Epithelial cell of proximal tubule (primary cell): ENCODE measurements around the gene HMOX2. TPM values are rescaled to one million over a fixed set of nuclear protein-coding genes. Genes with fewer than 3 reads are reported as not detected.

Experiments used
- DNase-seq: peaks from one replicate; pipeline ENCODE4 v3.0.0-alpha.2; 2011; ENCODE audit warnings: low read depth
- H3K4me3 ChIP-seq: 2 replicates; pipeline ENCODE4 v1.5.1; 2011; ENCODE audit warnings: low read depth, mild to moderate bottlenecking, low read length
- total RNA-seq: library from RNA; depleted of rRNA; stranded (reverse); fragments of >200 nt; gene quantifications from 2 replicates; pipeline ENCODE4 v1.2.3, GENCODE V29; 2015
- TF ChIP-seq, protein P1 (sequence below): conservative IDR thresholded peaks from 2 replicates; pipeline ENCODE4 v1.5.1; 2012; ENCODE audit warnings: low read depth, mild to moderate bottlenecking, low read length

The HMOX2 gene
- total RNA-seq, 1 donor from 2014 or later = 75.9 TPM

DNA sequence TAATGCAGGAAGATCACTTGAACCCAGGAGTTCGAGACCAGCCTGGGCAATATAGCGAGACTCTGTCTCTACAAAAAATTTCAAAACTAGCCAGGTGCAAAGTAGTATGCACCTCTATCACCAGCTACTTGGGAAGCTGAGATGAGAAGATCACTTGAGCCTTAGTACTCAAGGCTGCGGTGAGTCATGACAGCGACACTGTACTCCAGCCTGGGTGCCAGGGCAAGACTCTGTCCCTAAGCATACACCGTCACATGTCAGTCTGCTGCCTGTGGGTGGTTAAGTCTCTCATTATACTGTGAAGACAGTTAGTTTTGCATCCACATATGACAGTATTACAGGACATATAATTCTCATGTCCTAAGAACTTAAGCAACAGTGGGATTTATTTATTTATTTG is 23.5 kb upstream of the HMOX2 start:
- no peak overlapping the region for H3K4me3 ChIP-seq
- no peak for DNase-seq
- TF ChIP-seq, protein P1, sequence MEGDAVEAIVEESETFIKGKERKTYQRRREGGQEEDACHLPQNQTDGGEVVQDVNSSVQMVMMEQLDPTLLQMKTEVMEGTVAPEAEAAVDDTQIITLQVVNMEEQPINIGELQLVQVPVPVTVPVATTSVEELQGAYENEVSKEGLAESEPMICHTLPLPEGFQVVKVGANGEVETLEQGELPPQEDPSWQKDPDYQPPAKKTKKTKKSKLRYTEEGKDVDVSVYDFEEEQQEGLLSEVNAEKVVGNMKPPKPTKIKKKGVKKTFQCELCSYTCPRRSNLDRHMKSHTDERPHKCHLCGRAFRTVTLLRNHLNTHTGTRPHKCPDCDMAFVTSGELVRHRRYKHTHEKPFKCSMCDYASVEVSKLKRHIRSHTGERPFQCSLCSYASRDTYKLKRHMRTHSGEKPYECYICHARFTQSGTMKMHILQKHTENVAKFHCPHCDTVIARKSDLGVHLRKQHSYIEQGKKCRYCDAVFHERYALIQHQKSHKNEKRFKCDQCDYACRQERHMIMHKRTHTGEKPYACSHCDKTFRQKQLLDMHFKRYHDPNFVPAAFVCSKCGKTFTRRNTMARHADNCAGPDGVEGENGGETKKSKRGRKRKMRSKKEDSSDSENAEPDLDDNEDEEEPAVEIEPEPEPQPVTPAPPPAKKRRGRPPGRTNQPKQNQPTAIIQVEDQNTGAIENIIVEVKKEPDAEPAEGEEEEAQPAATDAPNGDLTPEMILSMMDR = no peak

DNA sequence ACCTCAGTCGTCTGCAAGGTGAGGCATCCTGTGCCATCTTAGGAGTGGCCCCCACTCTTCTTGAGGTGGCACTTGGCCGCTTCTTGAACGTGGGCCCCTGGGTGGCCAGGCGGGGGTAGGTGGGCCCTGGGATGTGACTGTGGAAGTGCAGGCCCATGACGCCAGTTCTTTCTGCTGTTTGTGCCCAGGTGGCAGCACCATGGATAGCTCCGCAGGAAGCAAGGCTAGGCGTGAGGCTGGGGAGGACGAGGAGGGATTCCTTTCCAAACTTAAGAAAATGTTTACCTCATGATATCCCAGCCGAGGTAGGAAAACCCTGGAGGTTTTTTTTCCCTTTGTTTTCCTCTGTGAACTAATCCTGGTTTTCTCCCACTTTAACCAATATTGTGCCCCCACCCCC is 21.6 kb upstream of the HMOX2 start:
- no peak overlapping the region for H3K4me3 ChIP-seq
- DNase-seq = no peak
- TF ChIP-seq, protein P1 = no peak

- DNase-seq = no peak
- H3K4me3 ChIP-seq = no peak overlapping the region
- TF ChIP-seq, protein P1 = no peak
Observed at GRCh38 chr16:4455081-4455480, 21.1 kb upstream of the HMOX2 start.

DNA sequence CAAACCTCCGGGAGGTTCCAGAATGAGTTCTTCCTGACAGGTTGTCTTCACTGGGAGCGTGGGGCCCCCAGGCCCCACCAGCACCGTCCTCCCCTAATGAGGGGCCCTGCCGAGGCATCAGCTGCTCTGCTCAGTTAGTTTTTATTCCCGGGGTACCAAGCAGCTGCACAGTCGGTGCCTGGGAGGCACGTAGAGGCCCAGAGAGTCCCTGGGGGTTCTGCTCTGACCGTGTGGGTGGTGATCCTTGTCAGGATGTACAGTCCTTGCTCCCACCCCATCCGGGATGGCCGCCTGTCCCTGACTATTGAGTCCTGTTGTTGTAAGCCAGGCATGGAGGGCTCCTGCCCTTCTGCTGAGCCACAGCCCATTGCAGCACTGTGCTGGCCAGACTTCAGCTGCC is 20.2 kb upstream of the HMOX2 start:
- TF ChIP-seq, protein P1 = no peak
- no peak for DNase-seq

DNA sequence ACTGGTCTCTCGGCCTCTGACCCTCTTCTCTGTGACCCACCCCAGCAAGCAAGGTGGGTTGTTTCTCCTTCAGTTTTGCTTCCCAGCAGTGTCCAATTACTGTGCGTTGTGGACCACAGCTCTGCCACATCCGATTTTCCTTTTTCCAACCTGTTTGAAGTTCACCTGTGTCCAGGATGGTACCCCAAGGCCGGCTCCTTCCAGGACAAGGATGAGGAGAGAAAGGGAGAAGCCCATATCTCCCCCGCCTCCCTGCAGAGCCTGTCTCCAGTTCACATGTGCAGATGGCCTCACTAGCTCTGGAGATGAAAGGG is 15.3 kb upstream of the HMOX2 start:
- DNase-seq = no peak
- TF ChIP-seq, protein P1 = no peak
- H3K4me3 ChIP-seq = no peak overlapping the region

More for the DNA sequence above, 20.2 kb upstream of the HMOX2 start:
- no peak overlapping the region for H3K4me3 ChIP-seq

DNA sequence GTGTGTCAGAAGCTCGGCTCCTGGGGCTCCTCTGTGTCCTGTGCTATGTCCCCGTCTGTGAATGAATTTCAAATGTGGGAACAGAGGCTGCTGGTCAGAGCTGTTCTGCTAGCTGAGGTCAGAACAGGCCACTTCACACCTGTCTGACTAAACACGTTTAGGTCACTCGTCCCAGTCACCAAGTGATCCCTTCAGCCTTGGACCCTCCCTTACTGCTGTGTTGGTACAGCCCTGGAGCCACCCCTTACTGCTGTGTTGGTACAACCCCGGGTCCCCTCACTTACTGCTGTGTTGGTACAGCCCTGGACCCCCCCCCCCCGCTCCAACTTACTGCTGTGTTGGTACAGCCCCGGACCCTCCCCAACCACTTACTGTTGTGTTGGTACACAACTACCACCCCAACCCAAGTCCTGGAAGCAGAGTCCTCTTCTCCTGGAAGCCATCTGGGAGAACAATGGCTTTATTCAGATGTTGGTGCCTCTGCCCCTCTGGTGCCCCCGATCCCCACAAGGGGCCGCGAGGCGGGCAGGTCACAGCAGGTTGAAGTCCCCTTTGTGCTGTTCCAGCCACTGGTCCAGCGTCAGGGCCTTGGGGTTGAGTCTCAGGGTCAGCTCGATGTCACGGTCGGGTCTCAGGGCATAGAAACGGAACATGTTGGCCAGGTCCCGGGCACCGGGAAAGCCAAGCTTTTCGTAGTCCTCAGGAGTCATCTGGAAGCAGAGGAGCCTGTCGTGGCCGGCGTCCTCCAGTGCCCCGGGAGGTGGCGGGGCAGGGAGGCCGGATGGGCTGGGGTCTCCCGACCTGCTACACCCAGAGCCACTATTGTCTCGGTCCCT is 14.7 kb upstream of the HMOX2 start:
- no peak overlapping the region for H3K4me3 ChIP-seq
- TF ChIP-seq, protein P1 = no peak
- DNase-seq = no peak
